IPS-18c (cell line): ENCODE results near the gene BAG5.

Experiments used
- H3K4me3 ChIP-seq: 2 replicates; pipeline ENCODE4 v1.7.0; 2013; ENCODE audit warnings: low read depth, mild to moderate bottlenecking, low read length, moderate library complexity; ENCODE audit not compliant: insufficient read depth
- H3K9me3 ChIP-seq: one replicate; pipeline ENCODE4 v1.6.1; 2013; ENCODE audit warnings: mild to moderate bottlenecking, low read length, moderate library complexity; ENCODE audit not compliant: control insufficient read depth, insufficient read depth

BAG5 gene

GRCh38 chr14:103509864-103510723 lies 52.4 kb downstream of the BAG5 start:
- H3K4me3 ChIP-seq: no peak overlapping the region
- H3K9me3 ChIP-seq: no peaks in the 10 kb centered on the region

- Histone ChIP-seq H3K4me3 (no peak overlapping the region), H3K9me3 (no peaks in the 10 kb centered on the region)
These were observed 53.7 kb downstream of the BAG5 start for GRCh38 chr14:103508521-103509329.

GRCh38 chr14:103507751-103508150 lies 54.7 kb downstream of the BAG5 start:
- Histone ChIP-seq H3K9me3 (no peaks in the 10 kb centered on the region), H3K4me3 (no peak overlapping the region)
